Measurements from ENCODE around the gene LYST.

The LYST gene

GRCh38 chr1:235736263-235736662, 130.4 kb downstream of the LYST start:
- peaks cover 25 to 40% of the 10 kb centered on the region in 2 donors for H3K36me3 Mint-ChIP-seq
- no peak overlapping the region for H3K27ac Mint-ChIP-seq
- H3K27me3 Mint-ChIP-seq, result no peaks in the 10 kb centered on the region
- DNase-seq (no peak), ATAC-seq (replicated peaks) (no peak)
- no peaks in the 10 kb centered on the region for H3K4me1 Mint-ChIP-seq
- H3K9me3 Mint-ChIP-seq, result no peaks in the 10 kb centered on the region
- H3K4me3 Mint-ChIP-seq, result no peak overlapping the region

DNA sequence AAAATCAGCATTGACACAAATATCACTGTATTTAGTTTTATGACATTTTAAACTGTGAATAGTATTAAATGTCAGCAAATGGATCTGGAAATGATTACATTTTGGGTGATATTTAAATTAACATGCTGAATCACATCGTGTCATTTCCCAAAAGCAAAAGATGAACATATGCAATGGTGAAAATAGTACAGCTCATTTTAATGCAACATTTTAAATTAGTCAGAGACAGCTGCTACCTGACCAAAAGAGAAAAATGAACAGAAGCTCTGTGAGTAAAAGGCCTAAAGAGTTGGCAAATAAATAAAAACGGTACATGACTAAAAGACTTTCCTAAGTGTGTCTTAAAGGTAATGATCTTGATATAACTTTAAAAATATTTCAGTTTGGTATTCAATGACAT, 131.1 kb downstream of the LYST start:
- Mint-ChIP-seq H3K27ac (no peak overlapping the region), H3K36me3 (peaks cover 25 to 40% of the 10 kb centered on the region in 2 donors), H3K4me1 (no peaks in the 10 kb centered on the region), H3K27me3 (no peaks in the 10 kb centered on the region), H3K9me3 (no peaks in the 10 kb centered on the region), H3K4me3 (no peak overlapping the region)
- DNase-seq (no peak), ATAC-seq (replicated peaks) (no peak)

DNA sequence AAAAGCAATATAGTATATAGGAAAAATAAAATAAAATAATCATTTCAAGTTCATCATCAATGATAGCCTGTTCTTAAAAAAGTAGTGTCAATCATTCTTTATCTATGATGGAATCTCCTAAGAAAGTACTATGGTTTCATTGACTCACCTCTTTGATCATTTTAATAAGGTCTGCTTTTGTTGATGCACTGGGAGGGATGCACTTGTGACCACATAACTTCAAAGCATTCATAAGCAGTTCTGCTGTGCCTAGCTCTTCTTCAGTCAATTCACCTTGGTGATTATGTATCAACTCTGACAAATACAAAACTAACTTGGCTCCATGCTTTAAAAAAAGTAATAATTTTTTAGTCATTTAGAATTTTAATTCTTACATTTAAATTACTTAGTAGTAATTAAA, 132.4 kb downstream of the LYST start:
- Mint-ChIP-seq H3K27me3 (no peaks in the 10 kb centered on the region), H3K4me3 (no peak overlapping the region), H3K27ac (no peak overlapping the region), H3K4me1 (no peaks in the 10 kb centered on the region), H3K9me3 (no peaks in the 10 kb centered on the region), H3K36me3 (peaks cover 19 to 30% of the 10 kb centered on the region in 2 donors)
- ATAC-seq (replicated peaks) (no peak), DNase-seq (no peak)

- Mint-ChIP-seq H3K9me3 (no peaks in the 10 kb centered on the region), H3K27ac (no peak overlapping the region), H3K27me3 (no peaks in the 10 kb centered on the region), H3K36me3 (peaks cover 4 to 12% of the 10 kb centered on the region in 2 donors), H3K4me1 (no peaks in the 10 kb centered on the region), H3K4me3 (no peak overlapping the region)
- DNase-seq, result no peak
- no peak for ATAC-seq (replicated peaks)
These were observed 136.7 kb downstream of the LYST start for GRCh38 chr1:235730007-235730406.

- DNase-seq, result no peak
- Mint-ChIP-seq H3K4me1 (no peaks in the 10 kb centered on the region), H3K27me3 (no peaks in the 10 kb centered on the region), H3K36me3 (peaks cover 8 to 14% of the 10 kb centered on the region in 2 donors), H3K4me3 (no peak overlapping the region), H3K27ac (no peak overlapping the region), H3K9me3 (no peaks in the 10 kb centered on the region)
- ATAC-seq (replicated peaks), result no peak
These were observed 140.1 kb downstream of the LYST start for GRCh38 chr1:235726557-235726956.

GRCh38 chr1:235725434-235725833, 141.3 kb downstream of the LYST start:
- no peak for ATAC-seq (replicated peaks)
- peaks cover 10 to 18% of the 10 kb centered on the region in 2 donors for H3K36me3 Mint-ChIP-seq
- H3K27ac Mint-ChIP-seq, result no peak overlapping the region
- no peak for DNase-seq
- no peak overlapping the region for H3K4me3 Mint-ChIP-seq
- no peaks in the 10 kb centered on the region for H3K4me1 Mint-ChIP-seq
- H3K9me3 Mint-ChIP-seq, result no peaks in the 10 kb centered on the region
- no peaks in the 10 kb centered on the region for H3K27me3 Mint-ChIP-seq

GRCh38 chr1:235724730-235725129, 142.0 kb downstream of the LYST start:
- H3K27ac Mint-ChIP-seq, result no peak overlapping the region
- no peaks in the 10 kb centered on the region for H3K27me3 Mint-ChIP-seq
- no peaks in the 10 kb centered on the region for H3K9me3 Mint-ChIP-seq
- no peaks in the 10 kb centered on the region for H3K4me1 Mint-ChIP-seq
- peaks cover 11 to 23% of the 10 kb centered on the region in 2 donors for H3K36me3 Mint-ChIP-seq
- DNase-seq, result no peak
- no peak for ATAC-seq (replicated peaks)
- H3K4me3 Mint-ChIP-seq, result no peak overlapping the region

DNA sequence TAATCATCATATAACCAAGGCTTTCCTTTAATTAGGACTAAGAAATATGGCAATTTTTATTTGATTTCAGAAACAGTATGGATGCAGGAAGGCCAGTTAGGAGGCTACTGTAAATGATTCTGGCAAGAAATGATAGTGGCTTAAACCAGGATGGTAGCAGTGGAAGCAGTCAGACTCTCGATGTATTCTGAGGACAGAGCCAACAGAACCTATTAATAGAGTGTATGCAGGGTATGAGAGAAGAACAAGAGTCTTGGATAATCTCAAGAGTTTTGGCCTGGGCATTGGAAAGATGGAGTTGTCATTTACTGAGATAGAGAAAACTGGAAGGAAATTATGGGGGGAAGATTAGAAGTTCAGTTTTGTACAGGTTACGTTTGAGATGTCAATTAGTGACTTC, 143.8 kb downstream of the LYST start:
- H3K9me3 Mint-ChIP-seq, result no peaks in the 10 kb centered on the region
- no peak overlapping the region for H3K4me3 Mint-ChIP-seq
- H3K27ac Mint-ChIP-seq, result no peak overlapping the region
- H3K27me3 Mint-ChIP-seq, result no peaks in the 10 kb centered on the region
- H3K36me3 Mint-ChIP-seq, result peaks cover 22 to 29% of the 10 kb centered on the region in 2 donors
- H3K4me1 Mint-ChIP-seq, result no peaks in the 10 kb centered on the region
- DNase-seq (no peak), ATAC-seq (replicated peaks) (no peak)

DNA sequence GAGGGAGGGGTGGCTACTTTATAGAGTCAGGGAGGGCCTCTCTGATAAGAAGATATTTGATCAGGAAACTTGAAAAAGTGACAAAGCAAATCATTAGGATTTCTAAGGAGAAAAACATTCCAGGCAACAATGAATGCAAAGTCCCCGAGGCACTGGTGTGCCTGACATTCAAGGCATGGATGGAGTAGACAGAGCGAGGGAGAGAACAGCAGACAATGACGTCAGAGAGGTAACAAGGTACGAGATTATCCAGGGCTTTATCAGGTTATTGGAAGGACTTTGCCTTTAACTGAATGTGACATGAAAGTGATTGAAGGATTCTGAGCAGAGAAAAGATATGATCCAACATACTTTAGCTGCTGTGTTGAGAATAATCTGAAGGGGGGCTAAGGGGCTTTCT, 144.7 kb downstream of the LYST start:
- Mint-ChIP-seq H3K4me1 (no peaks in the 10 kb centered on the region), H3K27me3 (no peaks in the 10 kb centered on the region), H3K9me3 (no peaks in the 10 kb centered on the region), H3K27ac (no peak overlapping the region), H3K36me3 (peaks cover 22 to 29% of the 10 kb centered on the region in 2 donors), H3K4me3 (no peak overlapping the region)
- DNase-seq (no peak), ATAC-seq (replicated peaks) (no peak)

- no peaks in the 10 kb centered on the region for H3K9me3 Mint-ChIP-seq
- no peak for ATAC-seq (replicated peaks)
- no peak for DNase-seq
- no peak overlapping the region for H3K4me3 Mint-ChIP-seq
- no peaks in the 10 kb centered on the region for H3K4me1 Mint-ChIP-seq
- no peak overlapping the region for H3K27ac Mint-ChIP-seq
- no peaks in the 10 kb centered on the region for H3K27me3 Mint-ChIP-seq
- peaks cover 23 to 28% of the 10 kb centered on the region in 2 donors for H3K36me3 Mint-ChIP-seq
These were observed 146.2 kb downstream of the LYST start for GRCh38 chr1:235720544-235720943.

- Mint-ChIP-seq H3K27ac (no peak overlapping the region), H3K27me3 (no peaks in the 10 kb centered on the region), H3K4me1 (no peaks in the 10 kb centered on the region), H3K9me3 (no peaks in the 10 kb centered on the region), H3K4me3 (no peak overlapping the region), H3K36me3 (peaks cover 20 to 36% of the 10 kb centered on the region in 2 donors)
- ATAC-seq (replicated peaks), result no peak
- DNase-seq, result no peak
These were observed 152.4 kb downstream of the LYST start for GRCh38 chr1:235714205-235714897.

GRCh38 chr1:235712812-235713211, 153.9 kb downstream of the LYST start:
- no peak for ATAC-seq (replicated peaks)
- no peaks in the 10 kb centered on the region for H3K9me3 Mint-ChIP-seq
- peaks cover 23 to 45% of the 10 kb centered on the region in 2 donors for H3K36me3 Mint-ChIP-seq
- no peaks in the 10 kb centered on the region for H3K27me3 Mint-ChIP-seq
- H3K4me1 Mint-ChIP-seq, result no peaks in the 10 kb centered on the region
- H3K4me3 Mint-ChIP-seq, result no peak overlapping the region
- DNase-seq, result no peak
- no peak overlapping the region for H3K27ac Mint-ChIP-seq

DNA sequence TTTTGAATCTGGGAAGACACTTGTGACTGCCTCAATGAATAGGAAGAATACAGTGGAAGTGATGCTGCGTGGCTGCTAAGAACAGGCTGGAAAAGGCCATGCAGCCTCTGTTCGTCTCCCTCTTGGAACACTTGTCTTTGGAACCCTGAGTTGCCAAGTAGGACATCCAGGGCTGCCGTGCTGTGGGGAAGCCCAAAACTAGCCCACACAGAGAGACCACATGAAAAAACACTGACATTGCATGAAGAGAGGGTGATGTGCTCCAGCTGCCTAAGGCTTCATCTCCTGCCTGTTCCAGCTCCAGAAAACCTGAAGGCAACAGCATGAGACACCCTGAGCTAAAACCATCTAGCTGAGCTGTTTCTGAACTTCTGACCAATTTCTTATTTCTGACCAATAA, 156.0 kb downstream of the LYST start:
- H3K4me3 Mint-ChIP-seq, result no peak overlapping the region
- no peak for ATAC-seq (replicated peaks)
- DNase-seq, result no peak
- H3K27me3 Mint-ChIP-seq, result no peaks in the 10 kb centered on the region
- H3K9me3 Mint-ChIP-seq, result no peaks in the 10 kb centered on the region
- H3K4me1 Mint-ChIP-seq, result no peaks in the 10 kb centered on the region
- H3K27ac Mint-ChIP-seq, result no peak overlapping the region
- H3K36me3 Mint-ChIP-seq, result peaks cover 27 to 48% of the 10 kb centered on the region in 2 donors

DNA sequence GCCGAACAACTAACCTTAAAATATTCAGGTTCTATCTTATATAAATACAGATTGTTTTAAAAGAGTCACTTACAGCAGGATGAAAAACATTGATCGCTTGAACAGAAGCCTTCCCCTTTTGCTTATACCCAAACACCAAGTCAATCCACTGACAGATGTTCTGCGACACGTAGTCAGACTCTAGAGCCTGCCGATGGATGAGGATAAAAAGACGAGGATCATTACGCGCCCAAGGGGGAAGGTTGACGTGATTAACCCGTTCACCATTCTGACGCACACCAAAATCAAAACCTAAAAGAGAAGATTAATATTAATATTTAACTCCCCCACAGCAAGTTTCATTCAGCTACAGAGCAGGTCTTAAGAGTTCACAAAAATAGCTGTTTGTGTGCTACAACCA, 157.7 kb downstream of the LYST start:
- no peak overlapping the region for H3K4me3 Mint-ChIP-seq
- DNase-seq (no peak), ATAC-seq (replicated peaks) (no peak)
- peaks cover 24 to 40% of the 10 kb centered on the region in 2 donors for H3K36me3 Mint-ChIP-seq
- H3K4me1 Mint-ChIP-seq, result no peaks in the 10 kb centered on the region
- H3K27me3 Mint-ChIP-seq, result no peaks in the 10 kb centered on the region
- H3K27ac Mint-ChIP-seq, result no peak overlapping the region
- no peaks in the 10 kb centered on the region for H3K9me3 Mint-ChIP-seq

GRCh38 chr1:235708390-235708962, 158.2 kb downstream of the LYST start:
- Mint-ChIP-seq H3K27ac (no peak overlapping the region), H3K4me3 (no peak overlapping the region), H3K4me1 (no peaks in the 10 kb centered on the region), H3K36me3 (peaks cover 29 to 44% of the 10 kb centered on the region in 2 donors), H3K27me3 (no peaks in the 10 kb centered on the region), H3K9me3 (no peaks in the 10 kb centered on the region)
- DNase-seq (no peak), ATAC-seq (replicated peaks) (no peak)
